HCT116 (cell line): ENCODE results near the gene PLEKHG5. TPM values are rescaled to one million over a fixed set of nuclear protein-coding genes. Genes with fewer than 3 reads are reported as not detected.

Experiments
- ATAC-seq: fragments of 200-7000 bp; cut with Tn5 transposase; 2 replicates; pipeline ENCODE4 v1.9.1; 2020; ENCODE audit warnings: mild to moderate bottlenecking, moderate library complexity
- BruUV-seq: library from RNA; stranded (reverse); fragments of 400-500 nt; replicated peaks from 2 replicates; lab custom pipeline; 2021; lab: Mats Ljungman, UMichigan
- CTCF ChIA-PET: fragments of 300-600 bp; sonication (Branson Sonifier 250); formaldehyde crosslinking; loops from one replicate; lab custom pipeline; 2021; ENCODE audit warnings: antibody characterized with exemption; lab: Charles Lee
- POLR2A ChIA-PET: fragments of 300-600, 350-600 bp; sonication (Branson Sonifier 250); formaldehyde crosslinking; loops from one replicate; lab custom pipeline; 2021; ENCODE audit warnings: antibody characterized with exemption; lab: Charles Lee
- RAD21 ChIA-PET, 2 experiments: fragments of 300-600 bp; sonication (Branson Sonifier 250); formaldehyde crosslinking; loops; one replicate each; lab custom pipeline; 2023; ENCODE audit warnings: low total read pairs in 2 of 2; ENCODE audit not compliant: uncharacterized antibody in 2 of 2, unreplicated experiment in 2 of 2, low non-redundant PET in 1 of 2; lab: Charles Lee
- DNase-seq: peaks from one replicate; pipeline ENCODE4 v3.0.0-alpha.2; 2010; ENCODE audit warnings: low read depth, low spot score
- H2AFZ ChIP-seq: fragments of 200-600 bp; shearing (Covaris generic), sonication (generic); 2 replicates; pipeline ENCODE4 v1.6.1; 2017; ENCODE audit warnings: low read depth, mixed run types, mixed read lengths, antibody characterized with exemption, low read length; ENCODE audit not compliant: poor library complexity, severe bottlenecking
- H3K27ac ChIP-seq: 2 replicates; pipeline ENCODE4 v1.5.1; 2012; ENCODE audit warnings: low read depth, low read length
- H3K27me3 ChIP-seq: fragments of 200-600 bp; sonication (generic); 2 replicates; pipeline ENCODE4 v1.6.1; 2016; ENCODE audit warnings: mixed run types, low read length, mixed read lengths; ENCODE audit not compliant: insufficient read depth
- H3K36me3 ChIP-seq, 2 experiments: fragments of 200-500 bp in 1 of 2; fragments of 200-600 bp in 1 of 2; sonication (Bioruptor generic) in 1 of 2; sonication (generic) in 1 of 2; 2 replicates each; pipeline versions ENCODE4 v1.5.1 to v1.6.1; 2014 to 2016; ENCODE audit warnings: low read length in 2 of 2, inconsistent platforms in 1 of 2, mixed read lengths in 1 of 2, mixed run types in 1 of 2; ENCODE audit not compliant: insufficient read depth in 2 of 2, control insufficient read depth in 1 of 2
- H3K4me1 ChIP-seq, 2 experiments: fragments of 200-600 bp in 1 of 2; sonication (generic) in 1 of 2; 2 replicates each; pipeline versions ENCODE4 v1.5.1 to v1.6.1; 2012 to 2017; ENCODE audit warnings: low read length in 2 of 2, inconsistent platforms in 1 of 2, mild to moderate bottlenecking in 1 of 2, mixed read lengths in 1 of 2, mixed run types in 1 of 2, moderate library complexity in 1 of 2; ENCODE audit not compliant: insufficient read depth in 2 of 2, control insufficient read depth in 1 of 2
- H3K4me2 ChIP-seq: fragments of 200-600 bp; sonication (generic); 2 replicates; pipeline ENCODE4 v1.6.1; 2017; ENCODE audit warnings: mixed run types, low read length, mixed read lengths
- H3K4me3 ChIP-seq, 2 experiments: fragments of 200-600 bp in 1 of 2; sonication (generic) in 1 of 2; replicated peaks in 1 of 2; 2 replicates each; pipeline ENCODE4 v1.5.1; 2011 to 2016; ENCODE audit warnings: low read length in 2 of 2, control low read depth in 1 of 2, low read depth in 1 of 2, mild to moderate bottlenecking in 1 of 2, mixed read lengths in 1 of 2, mixed run types in 1 of 2
- H3K79me2 ChIP-seq: fragments of 200-600 bp; sonication (generic); 2 replicates; pipeline ENCODE4 v1.6.1; 2017; ENCODE audit warnings: mild to moderate bottlenecking, mixed run types, low read length, moderate library complexity, mixed read lengths; ENCODE audit not compliant: insufficient read depth
- H3K9ac ChIP-seq: fragments of 200-600 bp; sonication (generic); 2 replicates; pipeline ENCODE4 v1.6.1; 2016; ENCODE audit warnings: low read length, mixed read lengths
- H3K9me2 ChIP-seq: fragments of 200-600 bp; sonication (generic), shearing (Covaris generic); 2 replicates; pipeline ENCODE4 v1.6.1; 2017; ENCODE audit warnings: mixed run types, mild to moderate bottlenecking, moderate library complexity; ENCODE audit not compliant: insufficient read depth
- H3K9me3 ChIP-seq, 2 experiments: fragments of 200-500 bp in 1 of 2; fragments of 200-600 bp in 1 of 2; sonication (Bioruptor generic) in 1 of 2; sonication (generic) in 1 of 2; 2 replicates each; pipeline ENCODE4 v1.6.1; 2014 to 2017; ENCODE audit warnings: low read length in 2 of 2, mixed read lengths in 2 of 2, inconsistent platforms in 1 of 2, low read depth in 1 of 2, mild to moderate bottlenecking in 1 of 2, mixed run types in 1 of 2, moderate library complexity in 1 of 2; ENCODE audit not compliant: control insufficient read depth in 1 of 2, insufficient read depth in 1 of 2
- H4K20me1 ChIP-seq: fragments of 200-600 bp; sonication (generic), shearing (Covaris generic); 2 replicates; pipeline ENCODE4 v1.6.1; 2017; ENCODE audit warnings: mixed run types, mild to moderate bottlenecking, moderate library complexity; ENCODE audit not compliant: insufficient read depth
- POLR2A ChIP-seq: IDR thresholded peaks from 2 replicates; pipeline ENCODE4 v1.7.0; 2011; ENCODE audit warnings: borderline replicate concordance; ENCODE audit not compliant: insufficient read depth, insufficient read length; ENCODE audit errors: extremely low read depth
- POLR2AphosphoS5 ChIP-seq: IDR thresholded peaks from 2 replicates; pipeline ENCODE4 v1.6.1; 2011; ENCODE audit warnings: mild to moderate bottlenecking, low read depth, low read length, moderate library complexity
- ZFX ChIP-seq: fragments of 450-650 bp; IDR thresholded peaks from 2 replicates; pipeline ENCODE4 v1.6.1; 2017
- intact Hi-C: fragments of 100-400 bp; cut with micrococcal nuclease; formaldehyde crosslinking; loops from 2 replicates; pipeline ENCODE4 v1.10.0; 2022
- total RNA-seq: library from RNA; stranded (reverse); gene quantifications from one replicate; pipeline ENCODE4 v1.2.1, GENCODE V29; 2021; ENCODE audit not compliant: unreplicated experiment
- TF ChIP-seq, protein P1 (sequence below), 3 experiments: fragments of 200-600 bp in 1 of 3; sonication (generic) in 1 of 3; IDR thresholded peaks in 2 of 3; conservative IDR thresholded peaks in 1 of 3; 2 replicates each; pipeline ENCODE4 v1.5.1; 2012 to 2017; ENCODE audit warnings: low read depth in 2 of 3, low read length in 2 of 3, antibody characterized with exemption in 1 of 3, borderline replicate concordance in 1 of 3, control low read depth in 1 of 3, mild to moderate bottlenecking in 1 of 3, mixed read lengths in 1 of 3, mixed run types in 1 of 3, moderate library complexity in 1 of 3; ENCODE audit not compliant: insufficient read depth in 1 of 3
- TF ChIP-seq, protein P2 (sequence below): IDR thresholded peaks from 2 replicates; pipeline ENCODE4 v1.6.1; 2011; ENCODE audit warnings: mild to moderate bottlenecking, low read length, moderate library complexity; ENCODE audit not compliant: insufficient replicate concordance; ENCODE audit errors: extremely low read depth

PLEKHG5 gene
- total RNA-seq, 1 experiment from 2014 or later, result 33.0 TPM

DNA sequence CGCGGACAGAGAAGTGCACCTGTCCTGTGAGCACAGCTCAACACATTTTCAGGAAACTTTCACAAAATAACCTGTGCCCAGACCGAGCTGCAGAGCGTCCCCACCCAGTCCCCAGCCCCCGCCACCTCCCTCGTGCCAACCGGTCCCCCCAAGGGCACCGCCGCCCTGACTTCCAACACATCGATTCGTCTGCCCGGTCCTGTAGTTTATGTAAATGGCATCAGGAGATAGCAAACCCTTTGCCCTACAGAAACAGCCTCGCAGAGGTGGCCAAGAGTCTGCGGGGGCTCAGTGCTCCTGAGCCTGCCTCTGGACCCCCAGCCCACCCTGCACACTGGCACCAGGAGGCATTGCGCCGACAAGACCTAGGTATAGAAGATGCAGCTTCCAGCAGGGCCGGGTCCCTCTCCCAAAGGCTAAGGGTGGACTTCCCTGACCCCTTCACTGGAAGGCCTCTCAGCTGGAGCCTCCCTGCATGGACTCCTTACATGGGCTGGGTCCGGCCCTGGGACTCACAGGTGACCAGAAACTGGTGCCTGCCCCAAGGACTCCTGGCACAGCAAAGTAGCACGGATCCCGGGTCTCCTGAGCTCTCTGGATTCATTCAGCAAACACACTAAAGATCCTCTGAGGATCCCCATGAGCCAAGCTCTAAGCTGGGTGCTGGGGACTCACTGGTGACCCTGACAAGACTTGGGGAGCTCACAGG, 6.6 kb upstream of the PLEKHG5 start (continued):
- TF ChIP-seq, protein P1, sequence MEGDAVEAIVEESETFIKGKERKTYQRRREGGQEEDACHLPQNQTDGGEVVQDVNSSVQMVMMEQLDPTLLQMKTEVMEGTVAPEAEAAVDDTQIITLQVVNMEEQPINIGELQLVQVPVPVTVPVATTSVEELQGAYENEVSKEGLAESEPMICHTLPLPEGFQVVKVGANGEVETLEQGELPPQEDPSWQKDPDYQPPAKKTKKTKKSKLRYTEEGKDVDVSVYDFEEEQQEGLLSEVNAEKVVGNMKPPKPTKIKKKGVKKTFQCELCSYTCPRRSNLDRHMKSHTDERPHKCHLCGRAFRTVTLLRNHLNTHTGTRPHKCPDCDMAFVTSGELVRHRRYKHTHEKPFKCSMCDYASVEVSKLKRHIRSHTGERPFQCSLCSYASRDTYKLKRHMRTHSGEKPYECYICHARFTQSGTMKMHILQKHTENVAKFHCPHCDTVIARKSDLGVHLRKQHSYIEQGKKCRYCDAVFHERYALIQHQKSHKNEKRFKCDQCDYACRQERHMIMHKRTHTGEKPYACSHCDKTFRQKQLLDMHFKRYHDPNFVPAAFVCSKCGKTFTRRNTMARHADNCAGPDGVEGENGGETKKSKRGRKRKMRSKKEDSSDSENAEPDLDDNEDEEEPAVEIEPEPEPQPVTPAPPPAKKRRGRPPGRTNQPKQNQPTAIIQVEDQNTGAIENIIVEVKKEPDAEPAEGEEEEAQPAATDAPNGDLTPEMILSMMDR (IDR thresholded peaks at IDR 0.05 in 2 of 3, conservative IDR thresholded peaks at IDR 0.05 in 1 of 3; ENCODE audit: borderline replicate concordance in 1 of 3, insufficient read depth in 1 of 3, low read depth in 2 of 3, low read length in 2 of 3), result no peak
- TF ChIP-seq POLR2A, result no peak

DNA sequence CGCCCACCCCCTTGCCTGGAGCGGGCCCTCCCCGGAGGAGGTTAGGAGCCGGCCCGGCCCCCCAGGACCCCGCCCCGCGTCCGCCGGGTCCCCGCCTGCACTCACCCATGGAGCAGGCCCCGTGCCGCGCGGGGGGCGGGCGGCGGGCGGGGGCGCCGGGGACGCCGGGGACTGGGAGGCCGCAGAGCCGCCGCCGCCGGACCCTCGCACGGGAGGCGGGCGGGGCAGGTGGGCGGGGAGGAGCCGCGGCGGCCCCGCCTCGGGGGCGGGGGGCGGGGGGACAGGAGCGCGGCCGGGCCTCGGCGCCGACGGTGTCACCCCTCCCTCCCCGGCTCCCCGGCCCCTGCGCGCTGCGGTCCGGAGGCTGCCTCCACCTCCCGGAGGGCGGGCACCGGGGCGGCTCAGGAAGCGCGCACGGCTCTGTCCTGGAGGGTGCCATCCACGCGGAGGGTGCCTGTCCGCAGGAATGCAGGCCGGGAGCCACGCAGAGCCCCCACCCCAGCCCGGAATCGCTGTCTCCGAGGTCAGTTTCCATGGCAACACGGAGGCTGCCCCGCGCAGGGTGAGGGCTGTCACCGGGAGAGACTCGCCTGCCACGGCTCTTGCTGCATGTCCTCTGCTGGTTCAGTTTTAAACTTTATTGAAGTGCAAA, 5.9 kb upstream of the PLEKHG5 start:
- no peaks in the 10 kb centered on the region for H3K9me3 ChIP-seq
- H3K79me2 ChIP-seq, result no peaks in the 10 kb centered on the region
- H2AFZ ChIP-seq, result no peak overlapping the region
- peak overlapping the region; percentile 61 to 72 for H3K4me3 ChIP-seq
- CTCF ChIA-PET, result no interaction called here
- no peaks in the 10 kb centered on the region for H4K20me1 ChIP-seq
- H3K9me2 ChIP-seq, result no peaks in the 10 kb centered on the region
- no peaks in the 10 kb centered on the region for H3K36me3 ChIP-seq
- DNase-seq (no peak), ATAC-seq (peak; percentile 84)
- intact Hi-C loops, result no loop called here
- peak overlapping the region; percentile 61 for H3K9ac ChIP-seq
- TF ChIP-seq, protein P2, sequence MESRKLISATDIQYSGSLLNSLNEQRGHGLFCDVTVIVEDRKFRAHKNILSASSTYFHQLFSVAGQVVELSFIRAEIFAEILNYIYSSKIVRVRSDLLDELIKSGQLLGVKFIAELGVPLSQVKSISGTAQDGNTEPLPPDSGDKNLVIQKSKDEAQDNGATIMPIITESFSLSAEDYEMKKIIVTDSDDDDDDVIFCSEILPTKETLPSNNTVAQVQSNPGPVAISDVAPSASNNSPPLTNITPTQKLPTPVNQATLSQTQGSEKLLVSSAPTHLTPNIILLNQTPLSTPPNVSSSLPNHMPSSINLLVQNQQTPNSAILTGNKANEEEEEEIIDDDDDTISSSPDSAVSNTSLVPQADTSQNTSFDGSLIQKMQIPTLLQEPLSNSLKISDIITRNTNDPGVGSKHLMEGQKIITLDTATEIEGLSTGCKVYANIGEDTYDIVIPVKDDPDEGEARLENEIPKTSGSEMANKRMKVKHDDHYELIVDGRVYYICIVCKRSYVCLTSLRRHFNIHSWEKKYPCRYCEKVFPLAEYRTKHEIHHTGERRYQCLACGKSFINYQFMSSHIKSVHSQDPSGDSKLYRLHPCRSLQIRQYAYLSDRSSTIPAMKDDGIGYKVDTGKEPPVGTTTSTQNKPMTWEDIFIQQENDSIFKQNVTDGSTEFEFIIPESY, result no peak
- TF ChIP-seq ZFX (0 out of 2 replicates have a peak, but pooled peaks have one; percentile 14), POLR2AphosphoS5 (peak; percentile 52)
- H3K4me1 ChIP-seq, result peaks cover 18 to 47% of the 10 kb centered on the region in 2 experiments
- H3K27me3 ChIP-seq, result no peaks in the 10 kb centered on the region
- peak overlapping the region; percentile 96 for H3K4me2 ChIP-seq
- RAD21 ChIA-PET, result no interaction called here
- H3K27ac ChIP-seq, result peak overlapping the region; percentile 44; the same call in 1 of the 2 replicates
- BruUV-seq, result no TSS peak
- POLR2A ChIA-PET, result no interaction called here
